Fibroblast of villous mesenchyme (primary cell): ENCODE data around the gene SPR. TPM values are rescaled to one million over a fixed set of nuclear protein-coding genes. Genes with fewer than 3 reads are reported as not detected.

Experiments used
- DNase-seq: peaks from one replicate; pipeline ENCODE4 v3.0.0-alpha.2; 2010; ENCODE audit warnings: low read depth
- H3K4me3 ChIP-seq: 2 replicates; pipeline ENCODE4 v1.5.1; 2011; ENCODE audit warnings: low read depth, mild to moderate bottlenecking, low read length
- total RNA-seq: library from RNA; depleted of rRNA; stranded (reverse); fragments of >200 nt; gene quantifications from 2 replicates; pipeline ENCODE4 v1.2.3, GENCODE V29; 2012
- TF ChIP-seq, protein P1 (sequence below): IDR thresholded peaks from 2 replicates; pipeline ENCODE4 v1.5.1; 2012; ENCODE audit warnings: low read depth, mild to moderate bottlenecking, low read length; ENCODE audit not compliant: insufficient read depth

SPR gene
- total RNA-seq, 1 donor: 22.0 TPM

DNA sequence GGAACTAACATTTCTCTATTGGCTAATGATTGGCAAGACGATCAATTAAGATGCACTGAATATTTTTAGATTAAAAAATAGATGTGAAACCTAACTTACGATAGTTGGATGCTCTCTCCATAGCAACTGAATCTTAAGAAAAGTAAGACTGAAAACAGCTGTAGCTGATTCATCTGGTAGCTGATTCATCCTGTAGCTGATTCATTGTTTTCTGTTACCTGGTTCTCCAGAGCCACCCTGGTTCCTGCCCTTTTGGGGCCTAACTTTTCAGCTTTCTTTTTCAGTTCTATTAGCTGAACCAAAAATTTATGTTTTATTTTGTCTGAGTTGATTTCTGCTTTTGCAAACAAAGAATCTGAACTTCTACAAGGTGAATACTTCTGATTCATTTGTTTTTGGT is 22.7 kb upstream of the SPR start:
- no peak for DNase-seq
- TF ChIP-seq, protein P1, sequence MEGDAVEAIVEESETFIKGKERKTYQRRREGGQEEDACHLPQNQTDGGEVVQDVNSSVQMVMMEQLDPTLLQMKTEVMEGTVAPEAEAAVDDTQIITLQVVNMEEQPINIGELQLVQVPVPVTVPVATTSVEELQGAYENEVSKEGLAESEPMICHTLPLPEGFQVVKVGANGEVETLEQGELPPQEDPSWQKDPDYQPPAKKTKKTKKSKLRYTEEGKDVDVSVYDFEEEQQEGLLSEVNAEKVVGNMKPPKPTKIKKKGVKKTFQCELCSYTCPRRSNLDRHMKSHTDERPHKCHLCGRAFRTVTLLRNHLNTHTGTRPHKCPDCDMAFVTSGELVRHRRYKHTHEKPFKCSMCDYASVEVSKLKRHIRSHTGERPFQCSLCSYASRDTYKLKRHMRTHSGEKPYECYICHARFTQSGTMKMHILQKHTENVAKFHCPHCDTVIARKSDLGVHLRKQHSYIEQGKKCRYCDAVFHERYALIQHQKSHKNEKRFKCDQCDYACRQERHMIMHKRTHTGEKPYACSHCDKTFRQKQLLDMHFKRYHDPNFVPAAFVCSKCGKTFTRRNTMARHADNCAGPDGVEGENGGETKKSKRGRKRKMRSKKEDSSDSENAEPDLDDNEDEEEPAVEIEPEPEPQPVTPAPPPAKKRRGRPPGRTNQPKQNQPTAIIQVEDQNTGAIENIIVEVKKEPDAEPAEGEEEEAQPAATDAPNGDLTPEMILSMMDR: no peak
- H3K4me3 ChIP-seq: no peak overlapping the region

DNA sequence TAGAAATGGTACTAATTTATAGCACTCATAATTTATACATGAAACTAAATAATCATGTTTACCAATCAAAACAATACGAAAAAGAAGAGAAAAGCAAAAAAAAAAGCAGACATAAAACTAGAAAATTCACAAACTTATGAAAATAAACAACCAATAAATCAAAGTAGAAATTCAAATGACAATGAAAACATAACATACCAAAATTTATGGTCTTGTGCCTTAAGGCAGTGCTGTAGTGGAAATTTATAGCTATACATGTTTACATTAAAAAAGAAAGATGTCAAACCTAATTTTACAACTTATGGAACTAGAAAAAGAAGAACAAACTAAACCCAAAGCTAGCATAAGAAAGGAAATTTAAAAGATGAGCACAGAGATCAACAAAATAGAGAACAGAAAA is 16.1 kb upstream of the SPR start:
- TF ChIP-seq, protein P1: no peak
- H3K4me3 ChIP-seq: no peak overlapping the region
- DNase-seq: no peak

DNA sequence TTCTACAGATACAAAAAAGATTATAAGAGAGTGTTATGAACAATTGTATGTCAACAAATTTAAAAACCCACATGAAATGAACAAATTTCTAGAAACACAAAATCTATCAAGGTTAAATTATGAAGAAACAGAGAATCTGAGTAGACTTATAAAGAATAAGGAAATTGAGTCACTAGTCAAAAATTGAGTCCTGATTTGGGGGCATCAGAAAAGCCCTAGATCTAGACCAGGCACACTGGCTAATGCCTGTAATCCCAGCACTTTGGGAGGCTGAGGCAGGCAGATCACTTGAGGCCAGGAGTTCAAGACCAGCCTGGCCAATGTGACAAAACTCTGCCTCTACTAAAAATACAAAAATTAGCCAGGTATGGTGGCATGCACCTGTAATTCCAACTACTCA is 15.3 kb upstream of the SPR start:
- H3K4me3 ChIP-seq: no peak overlapping the region
- TF ChIP-seq, protein P1: no peak
- DNase-seq: no peak

DNA sequence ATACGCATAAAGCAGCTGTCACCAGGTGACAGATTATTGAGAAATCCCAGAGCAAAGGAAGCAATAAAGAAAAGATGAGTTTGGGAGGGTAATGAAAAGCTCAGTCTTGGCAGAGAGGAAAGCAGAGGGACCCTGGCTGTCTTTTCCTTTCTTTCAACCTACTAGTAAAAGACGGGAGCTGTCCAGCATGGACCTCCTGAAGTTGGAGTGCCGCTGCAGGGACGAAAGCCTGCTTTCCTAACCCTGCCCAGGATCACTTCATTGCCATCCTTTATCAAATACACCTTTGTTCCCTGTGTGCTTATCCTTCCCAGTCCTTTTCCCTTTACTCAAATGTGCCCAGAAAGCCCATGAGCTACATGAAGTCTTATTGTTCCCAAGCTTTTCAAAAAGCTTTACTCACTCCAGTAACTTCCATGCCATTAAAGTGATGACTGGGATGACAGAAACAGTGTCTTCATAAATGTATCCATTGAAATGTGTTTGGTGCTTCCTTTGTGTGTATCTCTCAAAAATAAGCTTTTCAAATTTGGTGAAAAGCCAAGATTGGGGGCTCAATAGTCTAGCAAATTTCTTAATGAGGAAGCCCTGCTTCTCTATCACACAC is 3.7 kb upstream of the SPR start:
- DNase-seq: peak; percentile 57
- TF ChIP-seq, protein P1: no peak
- H3K4me3 ChIP-seq: no peak overlapping the region

DNA sequence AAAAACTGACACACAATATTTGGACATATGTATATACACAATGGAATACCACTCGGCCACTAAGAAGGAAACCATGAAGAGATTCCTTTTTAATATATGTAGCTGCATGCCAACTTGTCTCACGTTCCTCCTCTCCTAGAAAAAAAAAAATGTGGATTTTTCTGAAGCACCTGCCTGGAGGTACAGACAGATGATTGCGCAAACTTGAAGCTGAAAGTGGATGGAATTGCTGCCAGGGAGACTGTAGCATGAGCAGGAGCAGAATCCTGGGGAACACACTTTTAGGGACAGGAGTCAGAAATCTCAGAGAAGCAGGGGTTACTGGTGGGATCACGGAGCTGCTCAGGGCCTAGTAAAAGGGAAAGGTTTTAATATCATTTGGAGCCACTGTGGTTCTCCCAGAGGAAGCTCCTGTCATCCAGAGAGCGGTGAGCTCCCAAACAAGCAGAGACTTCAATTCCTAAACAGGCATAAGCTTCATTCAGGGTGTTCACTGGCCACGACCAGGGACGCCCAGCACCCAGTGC is 640 bp upstream of the SPR start:
- TF ChIP-seq, protein P1: no peak
- DNase-seq: no peak
- peak overlapping the region; percentile 80 for H3K4me3 ChIP-seq

DNA sequence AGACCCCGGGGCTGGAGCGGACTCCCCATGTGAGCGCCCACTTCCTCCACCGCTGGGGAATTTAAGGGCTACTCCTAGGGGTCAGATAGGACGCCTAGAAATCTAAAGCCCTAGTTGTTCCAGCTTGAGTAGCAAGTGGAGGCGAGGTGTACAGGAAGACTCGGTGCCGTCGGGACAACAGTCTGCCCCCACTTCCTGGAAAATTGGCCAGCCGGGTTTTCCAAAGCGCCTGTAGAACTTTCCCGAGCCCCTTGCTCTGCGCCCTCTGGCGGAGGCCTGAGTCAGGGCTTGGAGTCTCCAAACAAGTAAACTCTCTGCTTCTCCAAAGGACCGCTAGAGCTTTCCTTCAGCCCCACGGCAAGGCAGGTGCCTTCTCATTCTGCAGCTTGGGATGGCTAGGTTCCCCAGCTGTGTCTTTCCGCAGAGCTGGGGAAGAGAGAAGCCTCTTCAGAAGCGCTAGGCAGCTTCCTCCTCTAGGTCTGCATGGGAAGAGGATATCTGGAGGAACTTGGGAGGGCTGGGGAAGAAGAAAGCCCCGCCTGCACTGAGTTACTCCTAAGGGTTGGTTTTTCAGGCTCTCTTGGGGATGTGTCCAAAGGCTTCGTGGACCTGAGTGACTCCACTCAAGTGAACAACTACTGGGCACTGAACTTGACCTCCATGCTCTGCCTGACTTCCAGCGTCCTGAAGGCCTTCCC is 681 bp downstream of the SPR start:
- H3K4me3 ChIP-seq: peak overlapping the region; percentile 80
- TF ChIP-seq, protein P1: peak; percentile 99
- DNase-seq: peak; percentile 89
